T-helper 22 cell (primary cell): ENCODE measurements around the gene FSTL4.

Experiments
- DNase-seq: peaks from one replicate; pipeline ENCODE4 v3.0.0-alpha.2; 2020; ENCODE audit warnings: low read depth

Gene FSTL4

DNA sequence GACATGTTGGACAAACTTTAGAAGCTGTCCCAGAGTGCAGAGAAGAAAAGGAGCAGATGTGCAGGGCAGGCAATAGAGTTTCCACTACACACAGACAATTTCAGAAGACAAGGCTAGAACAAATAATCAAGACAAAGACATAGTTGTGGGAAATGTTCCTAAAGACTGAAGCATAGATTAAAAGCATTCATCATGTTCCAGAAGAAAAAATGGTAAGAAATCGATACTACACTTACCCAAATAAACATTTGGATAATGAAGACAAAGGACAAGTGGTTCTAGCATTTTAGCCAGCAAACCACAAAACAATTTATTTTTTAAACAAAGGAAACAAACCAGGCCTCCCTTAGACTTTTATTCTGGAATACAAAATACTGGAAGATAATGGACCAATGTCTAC lies 97.9 kb downstream of the FSTL4 start:
- DNase-seq, result no peak

DNA sequence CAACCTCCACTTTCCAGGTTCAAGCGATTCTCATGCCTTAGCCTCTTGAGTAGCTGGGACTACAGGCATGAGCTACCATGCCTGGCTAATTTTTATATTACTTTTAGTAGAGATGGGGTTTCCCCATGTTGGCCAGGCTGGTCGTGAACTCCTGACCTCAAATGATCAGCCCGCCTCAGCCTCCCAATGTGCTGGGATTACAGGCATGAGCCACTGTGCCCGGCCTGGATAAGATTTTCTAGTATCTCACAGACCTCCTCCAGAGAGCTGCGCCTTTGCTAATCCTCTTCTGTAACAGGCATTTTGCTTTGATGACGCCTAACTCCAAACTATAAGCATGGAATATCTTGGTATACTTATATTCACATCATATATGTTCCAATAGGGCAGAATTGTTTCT lies 99.4 kb downstream of the FSTL4 start:
- DNase-seq, result no peak

DNA sequence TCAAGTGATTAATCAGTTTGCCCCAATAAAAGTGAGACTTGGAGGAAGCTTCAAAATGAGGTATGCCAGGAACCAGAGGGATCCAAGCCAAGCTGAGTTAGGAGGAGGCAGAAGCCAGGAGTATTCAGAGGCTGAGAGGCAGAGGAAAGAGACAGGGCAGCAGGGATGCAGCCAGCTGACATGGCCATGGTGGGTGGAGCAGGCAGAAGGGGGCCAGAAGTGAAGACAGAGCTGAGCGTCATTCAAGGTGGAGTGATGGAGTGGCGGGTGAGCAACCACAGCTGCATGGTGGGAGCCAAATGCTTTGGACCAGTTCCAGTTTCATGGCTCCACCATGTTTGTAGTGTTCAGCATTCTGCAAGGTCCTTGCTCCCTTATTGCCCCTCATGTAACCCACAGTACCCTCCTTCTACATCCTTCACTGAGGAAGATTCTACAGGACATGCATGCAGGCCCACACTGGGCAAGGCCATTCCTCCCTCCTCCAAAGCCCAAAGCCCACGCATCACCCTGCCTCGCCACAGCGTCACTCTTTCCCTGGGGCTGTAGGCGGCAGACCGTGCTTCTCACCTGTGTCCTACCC lies 100.6 kb downstream of the FSTL4 start:
- no peak for DNase-seq

DNA sequence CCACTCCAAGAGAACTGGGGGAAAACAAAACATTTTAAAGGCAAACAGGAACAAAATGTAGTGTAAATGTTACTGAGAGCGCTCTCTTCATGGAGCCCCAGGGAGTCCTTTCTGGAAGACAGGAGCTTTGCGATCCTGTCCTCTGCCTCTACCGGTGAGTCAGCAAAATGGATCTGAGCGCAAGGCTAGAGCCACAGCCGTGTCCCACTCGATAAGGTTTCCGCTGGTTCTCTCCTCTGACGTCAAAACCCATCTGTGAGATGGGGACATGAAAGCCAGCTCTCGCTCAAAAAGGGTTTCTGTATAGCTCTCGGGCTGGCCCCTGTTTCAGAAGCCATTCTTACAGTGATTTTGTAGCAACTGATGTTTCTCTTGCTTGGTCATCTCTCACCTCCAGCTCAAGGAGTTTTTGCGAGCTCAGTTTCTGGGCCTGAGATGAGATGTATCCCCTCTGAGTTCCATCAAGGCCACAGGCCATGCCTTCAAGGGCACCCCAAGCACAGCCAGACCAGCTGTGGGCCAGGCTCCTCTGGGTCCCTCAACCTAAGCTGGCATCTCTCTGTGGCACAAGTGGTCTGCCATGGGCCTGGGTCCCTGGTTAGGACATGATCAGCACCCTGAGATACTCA lies 101.6 kb downstream of the FSTL4 start:
- no peak for DNase-seq

DNA sequence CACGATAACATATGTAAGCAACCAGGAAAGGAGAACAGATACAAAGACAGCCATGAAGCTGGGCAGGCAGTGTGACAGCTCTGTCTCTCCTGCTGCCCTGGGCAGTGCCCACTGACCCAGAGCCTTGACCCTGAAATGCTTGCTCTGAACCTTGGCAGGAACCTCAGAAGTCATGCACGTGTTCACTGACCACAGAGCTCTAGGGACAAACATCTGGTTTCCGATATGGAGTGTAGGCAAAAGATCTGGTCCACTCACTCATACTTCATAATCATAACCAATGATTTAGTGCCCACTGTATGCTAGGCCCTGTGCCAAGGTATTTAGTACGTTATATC lies 102.6 kb downstream of the FSTL4 start:
- no peak for DNase-seq

DNA sequence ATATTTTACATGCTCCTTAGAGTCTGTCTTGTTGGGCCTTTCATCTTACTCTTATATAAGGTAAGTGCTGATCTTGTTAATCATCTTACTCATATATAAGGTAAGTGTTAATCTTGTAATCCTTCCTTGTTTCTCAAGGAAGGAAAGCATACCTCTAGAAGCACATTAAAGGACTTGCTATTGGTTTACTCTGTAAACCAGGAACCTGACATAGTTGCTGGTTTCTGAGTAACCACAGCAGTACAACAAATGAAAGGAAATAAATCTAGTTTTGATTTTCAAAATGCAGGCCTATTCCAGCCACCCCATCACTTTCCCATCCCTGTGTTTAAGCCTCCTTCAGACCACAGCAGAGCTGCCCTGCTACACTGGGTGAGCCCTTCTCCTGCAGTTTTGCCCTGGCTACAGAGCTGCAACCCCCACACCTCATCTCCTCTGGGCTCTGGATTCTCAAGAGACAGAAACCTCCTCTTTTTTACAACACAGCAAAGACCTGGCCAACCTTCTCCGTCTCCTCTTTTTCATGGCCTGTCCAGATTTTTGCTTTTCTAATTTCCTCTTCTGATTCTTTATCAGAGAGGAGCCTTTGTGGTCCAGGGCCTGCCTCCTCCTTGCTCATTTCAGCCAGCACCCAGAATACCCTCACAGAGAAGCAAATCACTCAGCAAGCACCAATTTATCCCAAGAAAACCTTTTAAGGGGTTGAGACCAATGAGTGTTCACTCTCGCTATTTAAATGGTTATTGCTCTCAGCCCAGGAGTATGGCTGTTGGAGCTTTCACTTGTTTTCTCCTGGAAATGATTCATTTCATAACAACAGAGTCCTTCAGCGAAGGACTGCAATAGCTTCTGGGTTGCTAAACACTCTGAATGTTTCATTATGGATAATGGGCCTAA lies 103.2 kb downstream of the FSTL4 start:
- DNase-seq, result no peak

DNA sequence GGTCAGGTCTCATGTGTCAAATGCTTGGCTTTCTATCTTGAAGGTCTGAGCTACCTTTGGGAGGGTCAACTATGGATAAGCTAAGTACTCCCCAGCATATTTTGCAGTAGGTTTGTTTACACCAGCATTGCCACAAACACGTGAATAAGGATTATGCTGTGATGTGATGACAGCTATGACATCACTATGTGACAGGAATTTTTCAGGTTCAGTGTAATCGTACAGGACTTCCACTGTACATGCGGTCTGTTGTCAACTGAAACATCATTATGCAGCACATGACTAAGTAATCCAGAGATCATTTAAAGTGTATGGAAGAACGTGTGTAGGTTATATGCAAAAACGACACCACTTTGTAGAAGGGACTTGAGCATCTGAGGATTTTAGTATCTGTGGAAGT lies 104.0 kb downstream of the FSTL4 start:
- no peak for DNase-seq

DNA sequence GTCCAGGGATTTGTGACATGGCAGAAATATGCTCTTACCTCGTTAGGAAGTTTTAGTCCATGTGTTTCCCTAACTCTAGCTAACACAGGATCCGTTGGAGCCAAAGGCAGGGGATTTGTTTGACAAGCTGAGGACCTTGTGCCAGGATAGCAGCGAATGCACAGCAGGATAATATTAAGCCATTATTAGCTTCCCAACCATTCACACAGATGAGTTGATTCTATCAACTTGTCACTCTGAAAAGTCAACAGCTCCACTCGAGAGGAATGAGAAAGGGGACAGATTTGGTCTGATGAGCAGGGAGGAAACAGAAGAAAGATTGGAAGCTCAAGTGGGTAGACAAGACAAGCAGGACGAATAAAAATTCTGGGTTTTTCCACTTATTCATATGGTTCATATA lies 106.2 kb downstream of the FSTL4 start:
- no peak for DNase-seq

DNA sequence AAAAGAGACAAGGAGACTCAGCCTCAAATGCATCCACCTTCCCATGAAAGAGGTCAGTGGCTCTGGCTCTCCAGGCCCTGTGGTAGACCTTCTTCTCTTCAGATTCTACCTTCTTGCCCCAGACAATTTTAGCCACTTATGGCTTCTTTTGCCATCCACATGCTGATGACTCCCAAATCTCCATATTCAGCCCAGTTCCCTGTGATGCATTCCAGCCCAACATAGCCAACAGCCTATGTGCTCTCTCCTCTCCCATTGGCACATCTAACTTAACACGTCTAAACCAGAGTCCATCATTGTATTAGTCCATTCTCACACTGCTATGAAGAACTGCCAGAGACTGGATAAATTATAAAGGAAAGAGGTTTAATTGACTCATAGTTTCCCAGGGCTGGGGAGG lies 108.8 kb downstream of the FSTL4 start:
- no peak for DNase-seq

DNA sequence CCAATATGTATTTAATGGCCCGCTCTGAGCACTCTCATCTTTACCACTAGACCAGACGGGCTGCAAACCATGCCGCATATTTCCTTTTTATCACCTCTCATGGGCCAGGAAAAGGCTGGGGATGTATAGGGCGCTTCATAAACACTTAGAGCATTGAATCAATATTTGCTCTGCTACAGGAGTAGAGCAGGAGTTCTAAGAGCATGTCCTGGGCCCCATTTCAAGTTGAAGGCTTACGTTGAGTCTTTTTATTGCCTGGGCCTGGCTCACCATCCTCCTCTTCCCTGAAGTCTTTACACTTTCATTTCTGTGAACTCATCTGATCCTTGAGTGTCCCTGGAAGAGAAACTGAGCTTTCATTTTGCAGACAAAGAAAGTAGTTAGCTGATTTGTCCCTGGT lies 112.4 kb downstream of the FSTL4 start:
- DNase-seq, result no peak

DNA sequence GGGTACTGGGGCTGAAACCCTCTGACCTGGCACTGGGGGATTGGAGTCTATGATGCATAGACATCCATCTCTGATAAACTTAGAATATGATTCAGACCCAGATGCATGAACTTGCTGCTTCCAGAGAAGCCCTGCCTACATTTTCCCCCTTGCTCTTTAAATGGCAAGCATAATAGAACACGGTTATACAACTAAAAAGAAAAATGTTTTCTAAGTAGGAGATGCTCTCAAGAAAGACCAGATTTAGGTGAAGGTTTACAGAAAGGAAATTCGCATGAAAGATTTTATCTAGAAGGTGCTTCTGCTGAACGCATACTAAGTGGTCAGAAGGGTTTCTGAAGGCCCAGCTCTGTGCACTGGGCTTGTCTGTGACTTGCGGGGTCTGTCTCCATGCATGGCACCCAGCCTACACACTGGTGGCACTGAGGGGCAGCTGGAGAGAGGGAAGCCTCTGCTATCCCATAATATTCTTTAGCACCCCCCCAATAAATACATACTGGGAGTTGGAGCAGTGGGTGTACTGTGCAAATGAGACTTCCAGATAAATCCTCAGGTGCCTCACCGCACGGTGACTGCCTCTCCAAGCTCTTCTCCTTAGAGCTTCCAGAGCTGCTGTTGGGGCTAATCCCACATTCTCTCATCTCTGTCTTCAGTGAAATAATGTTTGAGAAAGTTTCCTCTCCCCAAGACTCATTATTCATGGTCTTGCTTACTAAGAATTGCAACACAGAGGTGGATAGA lies 114.6 kb downstream of the FSTL4 start:
- no peak for DNase-seq

DNA sequence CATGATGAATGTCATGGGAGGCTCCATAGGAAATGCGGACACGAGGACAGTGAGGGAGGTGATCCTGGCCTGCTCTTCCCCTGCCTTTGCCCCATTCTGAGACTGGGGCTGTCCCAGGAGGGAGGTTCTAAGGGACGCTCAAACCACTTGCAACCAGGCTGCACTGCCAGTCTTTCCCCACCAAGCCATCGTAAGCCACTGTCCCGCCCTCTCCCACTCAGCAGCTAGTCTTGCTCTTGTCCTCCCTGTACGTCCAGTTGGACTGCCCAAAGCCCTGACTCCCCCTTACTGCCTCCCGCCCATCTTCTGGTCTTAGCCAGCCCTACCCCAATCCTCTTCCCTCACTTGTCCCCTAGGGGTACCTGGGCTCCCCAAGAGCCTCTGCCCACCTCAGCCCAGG lies 115.7 kb downstream of the FSTL4 start:
- DNase-seq, result no peak

DNA sequence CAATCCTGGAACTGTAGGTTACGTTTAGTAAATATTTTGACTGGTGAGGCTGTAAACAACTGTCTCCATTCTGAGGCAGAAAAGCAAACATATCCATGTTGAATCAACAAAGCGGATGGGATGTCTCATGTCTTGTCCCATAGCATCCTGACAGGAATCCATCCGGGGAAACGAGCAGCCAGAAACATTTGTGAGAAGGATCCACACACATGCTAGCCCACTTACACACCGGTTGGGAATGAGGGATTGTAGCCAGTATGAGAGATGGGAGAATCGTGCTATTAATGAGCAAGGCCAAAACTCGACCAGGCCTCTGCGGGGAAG lies 117.5 kb downstream of the FSTL4 start:
- no peak for DNase-seq

DNA sequence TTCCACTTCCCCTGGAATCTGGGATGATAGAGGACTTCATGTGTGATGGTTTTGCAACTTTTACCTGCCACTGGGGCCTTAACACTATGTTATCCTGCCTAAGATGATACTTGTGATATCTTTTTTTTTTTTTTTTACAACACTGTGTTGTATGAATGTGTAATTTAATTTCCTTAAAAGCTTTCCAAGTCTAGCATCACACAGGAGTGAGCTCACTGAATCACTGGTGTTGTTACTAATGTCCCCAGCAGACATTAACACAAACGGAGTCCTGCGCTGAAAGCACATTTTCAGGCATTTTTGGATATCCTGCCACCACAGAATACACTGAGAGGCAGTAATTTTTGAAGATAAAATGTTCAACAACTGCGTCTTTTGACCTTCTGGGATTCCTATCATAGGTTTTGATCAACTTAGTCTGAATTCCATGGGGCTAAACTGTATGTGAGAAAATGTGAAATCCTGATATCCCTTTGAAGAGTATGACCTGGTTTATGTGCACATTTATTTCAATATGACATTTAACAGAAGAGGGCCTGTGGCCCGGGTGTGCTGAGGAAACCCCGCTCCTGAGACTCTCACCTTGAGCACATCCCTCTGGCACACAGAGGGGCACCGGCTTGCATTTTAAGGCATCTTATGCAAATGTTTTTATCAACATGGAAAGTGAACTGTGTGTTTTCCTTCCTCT lies 118.0 kb downstream of the FSTL4 start:
- no peak for DNase-seq

DNA sequence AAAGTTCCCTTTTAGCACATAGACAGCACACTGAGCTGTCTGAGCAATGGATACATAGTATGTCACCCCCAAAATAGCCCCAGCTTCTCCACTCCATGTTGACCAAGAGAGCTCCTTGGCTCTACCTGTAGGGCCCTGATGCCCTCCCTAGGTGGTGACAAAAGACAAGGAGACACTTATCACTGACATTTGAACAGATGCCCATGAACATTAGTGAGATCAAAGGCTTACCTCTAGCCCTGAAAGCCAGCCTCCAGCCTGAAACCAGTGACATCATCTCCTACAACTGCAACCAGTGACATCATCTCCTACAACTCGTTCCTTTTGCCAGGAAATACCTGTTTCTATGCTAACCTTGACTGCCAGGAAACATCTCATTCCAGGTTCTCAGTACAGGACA lies 122.7 kb downstream of the FSTL4 start:
- DNase-seq, result no peak

DNA sequence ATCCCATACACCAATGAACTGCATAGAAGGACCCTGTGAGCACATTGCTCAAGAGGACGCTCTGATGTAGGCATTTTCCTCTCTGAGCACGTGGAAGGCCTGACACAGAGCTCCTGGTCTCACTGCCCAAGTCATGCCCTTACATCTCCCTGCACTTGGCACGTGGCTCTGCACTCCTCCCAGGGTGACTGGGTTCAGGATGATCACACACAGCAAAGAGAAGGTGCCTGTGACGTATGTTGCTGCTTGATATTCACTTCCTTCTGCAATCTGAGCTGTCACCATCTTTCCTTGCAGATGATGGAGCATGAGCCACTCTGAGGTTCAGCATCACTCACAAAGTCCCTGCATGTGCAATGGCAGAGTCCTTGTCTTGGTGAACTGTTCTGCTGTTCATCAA lies 125.2 kb downstream of the FSTL4 start:
- DNase-seq, result no peak

DNA sequence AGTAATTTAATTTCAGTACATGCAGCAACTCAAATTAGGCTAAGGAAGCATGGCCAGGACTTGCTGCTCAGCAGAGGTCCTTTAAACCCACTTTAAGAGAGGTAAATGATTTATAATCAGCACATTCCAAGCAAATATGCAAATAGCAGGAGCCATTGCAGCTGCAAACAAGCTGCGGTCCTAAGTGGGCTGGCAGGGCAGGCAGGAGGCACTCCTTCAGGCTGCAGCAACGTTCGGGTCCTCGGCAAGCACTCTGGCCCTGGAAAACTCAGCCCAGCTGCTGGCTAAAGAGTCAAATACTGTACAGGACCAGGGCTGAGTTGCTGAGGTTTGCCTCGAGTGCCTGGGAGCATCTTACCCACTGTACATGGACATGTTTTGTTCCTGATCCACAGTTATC lies 126.9 kb downstream of the FSTL4 start:
- no peak for DNase-seq

DNA sequence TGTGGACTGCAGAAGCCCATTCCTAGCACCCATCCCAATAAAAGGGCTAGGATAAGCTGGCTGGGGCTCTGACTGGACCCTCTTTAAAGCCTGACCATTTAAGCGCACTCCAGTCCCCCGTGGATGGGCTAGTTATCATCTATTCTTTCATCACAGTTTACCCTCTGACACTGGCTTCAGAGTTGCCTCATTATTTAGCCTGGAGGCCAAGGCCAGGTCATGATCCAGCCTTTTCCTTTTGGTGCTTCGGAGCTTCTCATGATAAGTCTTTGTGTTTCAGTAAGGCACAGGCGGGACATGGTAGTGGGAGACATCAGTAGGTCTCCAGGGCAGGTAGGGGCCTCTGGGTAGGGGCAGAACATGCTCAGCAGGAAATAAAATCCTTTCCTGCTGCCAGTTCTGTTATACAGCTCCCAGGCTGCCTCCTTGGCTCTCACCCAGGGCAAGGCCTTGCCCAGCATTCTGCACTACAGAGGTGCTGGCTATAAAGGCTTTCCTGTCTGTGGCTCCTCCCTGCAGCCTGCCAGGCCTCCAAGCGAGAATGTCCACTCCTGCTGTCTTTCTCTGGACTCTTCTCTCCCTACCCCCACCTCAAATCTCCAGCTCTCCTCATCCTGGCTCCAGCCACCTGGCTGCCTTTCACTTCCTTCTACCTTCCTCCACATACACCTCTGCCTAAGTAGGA lies 128.8 kb downstream of the FSTL4 start:
- DNase-seq, result no peak

DNA sequence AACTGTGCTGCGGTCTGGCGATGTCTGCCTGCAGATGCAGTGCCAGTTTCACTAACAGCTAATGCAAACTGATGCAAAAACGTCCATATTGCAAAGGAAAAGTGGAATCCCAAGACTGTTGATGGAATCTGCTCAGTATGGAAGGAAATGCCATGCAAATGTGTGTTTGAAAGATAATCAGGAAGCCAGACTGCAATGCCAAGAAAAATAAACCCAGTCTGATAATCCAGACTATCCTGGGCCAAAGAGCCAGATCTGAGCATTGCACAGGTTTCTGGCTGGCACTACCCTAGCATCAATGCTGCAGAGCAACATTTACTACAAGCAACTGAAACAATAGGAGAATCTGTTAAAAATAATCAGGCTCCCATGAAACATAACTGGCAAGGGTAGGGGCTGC lies 130.3 kb downstream of the FSTL4 start:
- DNase-seq, result no peak

DNA sequence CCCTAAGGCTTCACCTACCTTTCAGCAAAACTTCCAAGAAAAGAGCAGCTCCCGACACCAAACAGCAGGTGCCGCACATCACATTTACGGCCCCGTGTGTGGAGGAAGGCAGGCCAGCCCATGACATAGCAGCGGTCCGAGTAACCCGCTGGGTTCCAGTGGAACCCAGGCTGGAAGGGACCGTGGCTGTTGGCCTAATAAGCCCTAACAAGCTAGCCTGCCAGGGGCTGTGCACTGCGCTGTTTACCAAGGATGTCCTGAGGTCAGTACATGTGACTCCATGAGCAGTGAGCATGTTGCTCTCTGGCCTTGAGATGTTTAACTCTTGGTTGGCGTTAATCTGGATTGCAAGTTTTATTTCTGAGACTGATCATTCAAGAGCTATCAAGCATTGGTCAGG lies 131.5 kb downstream of the FSTL4 start:
- DNase-seq, result no peak

DNA sequence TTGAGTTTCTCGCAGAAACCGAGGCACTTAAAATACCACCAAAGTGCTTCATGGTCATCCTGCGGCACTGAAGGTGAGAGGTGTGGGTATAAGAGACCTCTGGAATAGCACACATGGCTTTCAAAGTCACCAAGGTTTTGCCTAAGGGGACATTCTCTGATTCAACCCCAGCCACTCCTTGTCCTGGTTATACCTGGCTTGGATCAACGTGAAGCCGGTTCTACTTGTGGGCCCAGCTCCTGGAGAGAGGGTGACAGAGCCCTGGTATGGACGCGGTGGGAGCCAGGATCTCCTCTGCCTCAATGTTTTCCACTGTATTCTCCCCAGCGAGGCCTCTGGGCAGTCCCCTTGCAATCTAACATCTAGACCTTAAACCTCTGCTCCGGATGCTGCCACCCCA lies 132.0 kb downstream of the FSTL4 start:
- DNase-seq, result no peak
